HL-60/S4 treated with phorbol 12-myristate 13-acetate at 8.2 ng/mL for 4 days and 3 days (cell line): ENCODE measurements around the gene TRNP1.

Source experiments
- in situ Hi-C: fragments of 300-500 bp; cut with MboI; formaldehyde crosslinking; loops from 2 replicates; pipeline ENCODE4 v1.15.0; 2022; ENCODE audit warnings: low sequenced_read_pairs

The TRNP1 gene

GRCh38 chr1:27000817-27001460 is 7.4 kb downstream of the TRNP1 start:
- in situ Hi-C loops: no loop called here

GRCh38 chr1:27001570-27002360 is 8.3 kb downstream of the TRNP1 start:
- in situ Hi-C loops: no loop called here

- in situ Hi-C loops: no loop called here
Measured at GRCh38 chr1:27003745-27004470, 10.4 kb downstream of the TRNP1 start.

- in situ Hi-C loops: no loop called here
Measured at GRCh38 chr1:27004471-27005165, 11.1 kb downstream of the TRNP1 start.

- in situ Hi-C loops: no loop called here
Measured at GRCh38 chr1:27005166-27005530, 11.7 kb downstream of the TRNP1 start.

GRCh38 chr1:27005648-27006496 is 12.4 kb downstream of the TRNP1 start:
- in situ Hi-C loops: no loop called here

GRCh38 chr1:27006683-27007082 is 13.2 kb downstream of the TRNP1 start:
- in situ Hi-C loops: no loop called here

- in situ Hi-C loops: no loop called here
Measured at GRCh38 chr1:27007909-27008582, 14.6 kb downstream of the TRNP1 start.

GRCh38 chr1:27009601-27010197 is 16.2 kb downstream of the TRNP1 start:
- in situ Hi-C loops: no loop called here

GRCh38 chr1:27010226-27010994 is 16.9 kb downstream of the TRNP1 start:
- in situ Hi-C loops: no loop called here

GRCh38 chr1:27011058-27011764 is 17.7 kb downstream of the TRNP1 start:
- in situ Hi-C loops: no loop called here

GRCh38 chr1:27011976-27012563 is 18.6 kb downstream of the TRNP1 start:
- in situ Hi-C loops: no loop called here

- in situ Hi-C loops: no loop called here
Measured at GRCh38 chr1:27015260-27015659, 21.8 kb downstream of the TRNP1 start.

GRCh38 chr1:27016376-27016775 is 22.9 kb downstream of the TRNP1 start:
- in situ Hi-C loops: no loop called here

GRCh38 chr1:27017207-27017606 is 23.7 kb downstream of the TRNP1 start:
- in situ Hi-C loops: no loop called here

GRCh38 chr1:27018316-27018715 is 24.8 kb downstream of the TRNP1 start:
- in situ Hi-C loops: no loop called here

GRCh38 chr1:27021354-27022031 is 28.0 kb downstream of the TRNP1 start:
- in situ Hi-C loops: no loop called here
